GM21528 (cell line): ENCODE measurements around the gene MDP1.

Experiments used
- ATAC-seq: cut with Tn5 transposase; IDR thresholded peaks from one replicate; pipeline ENCODE4 v1.9.1; 2021; ENCODE audit warnings: mild to moderate bottlenecking, moderate library complexity; ENCODE audit not compliant: unreplicated experiment, low FRiP score

The MDP1 gene

DNA sequence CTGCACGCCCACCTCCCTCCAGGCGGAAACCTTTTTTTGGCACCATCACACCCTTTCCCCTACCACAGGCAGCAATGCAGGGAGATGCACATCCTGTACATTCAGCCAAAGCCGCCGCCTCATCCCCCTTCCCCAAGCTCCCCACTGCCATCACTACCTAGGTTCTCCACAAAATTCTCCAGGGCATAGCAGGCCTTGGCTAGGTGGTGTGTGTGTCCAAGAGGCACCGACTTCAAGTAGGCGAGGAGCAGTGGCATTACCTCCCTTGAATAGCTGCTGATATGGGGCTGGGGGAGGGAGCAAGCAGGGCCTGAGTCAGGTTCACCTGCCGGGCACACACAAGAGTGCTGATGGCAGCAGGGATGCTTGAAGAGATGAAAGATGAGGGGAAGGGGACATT, 30.8 kb downstream of the MDP1 start:
- ATAC-seq: no peak

DNA sequence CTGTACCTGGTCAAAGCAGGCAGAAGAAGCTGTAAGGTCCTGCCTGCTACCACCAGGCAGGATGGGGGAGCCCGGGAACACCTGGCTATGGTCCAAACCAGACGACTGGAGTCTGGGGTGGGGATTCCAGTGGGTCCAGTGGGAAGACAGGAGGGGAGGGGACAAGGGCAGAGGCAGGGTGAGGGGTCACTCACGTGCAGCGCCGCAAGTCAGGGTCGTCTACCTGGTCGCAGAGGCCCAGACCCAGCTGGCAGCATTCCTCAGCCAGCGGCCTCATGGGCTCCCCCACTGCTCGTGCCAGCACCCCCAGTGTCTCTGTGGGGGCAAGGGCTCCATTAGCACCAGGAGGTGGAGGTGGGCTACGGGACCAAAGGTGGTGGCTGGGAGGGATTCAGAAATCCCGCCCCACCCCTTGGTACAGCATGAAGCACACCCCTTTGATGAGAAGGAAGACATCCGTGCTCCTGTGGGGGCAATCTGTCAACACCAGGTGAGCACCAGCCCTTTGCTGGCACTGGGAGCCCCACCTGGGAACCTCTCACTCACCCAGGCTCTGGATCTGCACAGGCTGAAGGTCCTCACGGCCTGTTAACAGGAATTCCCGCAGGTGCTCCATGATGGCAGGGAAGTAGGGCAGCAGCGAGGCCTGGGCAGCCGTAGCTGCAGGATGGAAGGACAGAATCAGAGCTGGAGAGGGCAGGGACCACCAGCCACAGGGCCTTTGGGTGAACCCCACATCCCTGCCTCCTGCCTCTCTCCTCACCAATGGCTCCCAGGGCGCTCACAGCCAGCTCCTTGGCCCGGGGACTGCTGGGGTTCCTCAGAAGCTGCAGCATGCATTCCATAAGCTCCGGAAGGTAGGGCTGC, 31.5 kb downstream of the MDP1 start:
- ATAC-seq: no peak

DNA sequence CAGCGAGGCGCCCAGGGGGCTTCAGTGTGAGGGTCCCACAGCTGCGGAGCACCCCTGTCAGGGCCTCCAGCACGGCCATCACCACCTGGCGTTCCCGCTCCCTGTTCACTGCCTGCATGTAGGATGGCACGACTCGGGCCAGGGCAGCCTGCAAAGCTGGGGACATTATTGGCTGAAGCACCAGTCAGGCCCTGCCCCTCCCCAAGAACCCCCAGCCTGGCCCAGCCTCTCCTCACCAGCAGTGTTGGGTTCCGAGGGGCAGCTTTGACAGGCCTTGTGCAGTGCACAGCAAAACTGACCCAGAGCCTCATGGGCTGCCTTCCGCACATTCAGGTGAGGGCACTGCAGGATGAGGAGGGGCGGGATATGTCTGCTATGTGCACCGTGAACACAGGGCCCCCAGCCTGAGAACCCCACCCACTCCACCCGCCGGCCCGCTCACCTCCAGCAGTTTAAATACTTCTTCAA, 32.8 kb downstream of the MDP1 start:
- ATAC-seq: no peak

DNA sequence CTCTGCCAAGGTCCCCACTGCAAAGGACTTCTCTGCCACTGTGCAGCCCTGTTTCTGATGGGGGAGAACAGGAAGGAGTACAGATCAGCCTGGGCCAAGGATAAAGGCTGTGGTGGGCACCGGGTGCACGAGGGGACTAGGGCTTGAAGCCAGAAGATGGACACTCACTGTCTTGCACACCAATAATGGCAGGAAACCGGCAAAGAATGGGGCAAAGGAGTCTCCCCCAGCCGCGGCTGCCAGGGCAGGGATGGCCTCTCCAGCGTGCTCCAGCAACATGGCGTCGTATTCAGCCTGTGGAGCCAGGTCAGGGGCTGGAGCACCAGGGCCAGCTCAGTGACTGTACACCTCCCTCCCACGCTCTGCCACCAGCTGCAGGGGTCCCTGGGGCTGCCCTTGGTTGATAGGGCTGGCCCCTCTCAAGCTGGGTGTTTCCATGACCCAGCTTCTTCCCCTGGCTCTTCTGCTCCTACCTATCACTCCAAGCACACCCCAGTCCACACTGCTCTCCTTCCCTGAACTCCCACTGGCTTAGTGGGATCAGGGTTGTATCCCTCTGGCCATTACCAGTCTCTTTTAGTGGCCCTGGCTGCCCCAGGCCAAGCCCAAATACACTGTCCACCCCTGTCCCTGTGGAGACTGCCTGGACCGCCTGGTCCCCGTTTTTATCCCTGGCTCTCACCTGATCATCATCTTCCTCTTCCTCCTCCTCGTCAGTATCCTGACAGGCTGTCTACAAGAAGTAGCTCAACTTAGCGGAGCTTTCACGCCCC, 33.6 kb downstream of the MDP1 start:
- ATAC-seq: no peak

DNA sequence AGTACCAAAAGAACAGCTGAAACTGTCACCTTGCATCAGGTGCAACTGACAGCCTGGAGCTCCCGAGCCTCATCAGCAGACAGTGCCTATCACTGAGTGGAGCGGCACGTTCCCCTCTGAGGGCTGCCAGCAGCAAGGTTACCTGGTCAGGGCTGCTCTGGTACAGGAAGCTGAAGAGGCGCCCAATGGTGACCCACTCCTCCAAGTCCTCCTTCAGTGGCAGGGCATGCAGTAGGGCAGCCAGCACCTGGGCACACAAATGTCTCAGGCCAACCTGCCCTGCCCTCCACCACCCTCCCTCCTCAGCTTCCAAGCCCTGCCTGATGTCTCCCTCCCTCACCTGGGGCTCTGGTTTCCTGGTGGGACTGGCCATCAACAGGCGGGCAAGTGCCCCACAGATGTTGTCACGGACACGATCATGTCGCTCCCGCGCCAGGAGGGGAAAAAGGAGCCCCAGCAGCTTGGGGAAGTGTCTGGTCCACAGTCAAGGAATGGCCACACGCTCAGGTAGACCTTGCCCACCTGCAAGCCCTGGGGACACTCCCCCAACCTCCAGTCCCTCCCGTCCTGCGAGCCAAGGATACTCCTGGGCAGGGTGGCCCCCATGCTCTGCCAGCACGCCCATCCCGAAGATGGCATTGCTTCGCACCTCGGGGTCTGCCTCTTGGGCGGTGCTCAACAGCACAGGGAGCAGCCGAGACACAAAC, 34.3 kb downstream of the MDP1 start:
- ATAC-seq: no peak

DNA sequence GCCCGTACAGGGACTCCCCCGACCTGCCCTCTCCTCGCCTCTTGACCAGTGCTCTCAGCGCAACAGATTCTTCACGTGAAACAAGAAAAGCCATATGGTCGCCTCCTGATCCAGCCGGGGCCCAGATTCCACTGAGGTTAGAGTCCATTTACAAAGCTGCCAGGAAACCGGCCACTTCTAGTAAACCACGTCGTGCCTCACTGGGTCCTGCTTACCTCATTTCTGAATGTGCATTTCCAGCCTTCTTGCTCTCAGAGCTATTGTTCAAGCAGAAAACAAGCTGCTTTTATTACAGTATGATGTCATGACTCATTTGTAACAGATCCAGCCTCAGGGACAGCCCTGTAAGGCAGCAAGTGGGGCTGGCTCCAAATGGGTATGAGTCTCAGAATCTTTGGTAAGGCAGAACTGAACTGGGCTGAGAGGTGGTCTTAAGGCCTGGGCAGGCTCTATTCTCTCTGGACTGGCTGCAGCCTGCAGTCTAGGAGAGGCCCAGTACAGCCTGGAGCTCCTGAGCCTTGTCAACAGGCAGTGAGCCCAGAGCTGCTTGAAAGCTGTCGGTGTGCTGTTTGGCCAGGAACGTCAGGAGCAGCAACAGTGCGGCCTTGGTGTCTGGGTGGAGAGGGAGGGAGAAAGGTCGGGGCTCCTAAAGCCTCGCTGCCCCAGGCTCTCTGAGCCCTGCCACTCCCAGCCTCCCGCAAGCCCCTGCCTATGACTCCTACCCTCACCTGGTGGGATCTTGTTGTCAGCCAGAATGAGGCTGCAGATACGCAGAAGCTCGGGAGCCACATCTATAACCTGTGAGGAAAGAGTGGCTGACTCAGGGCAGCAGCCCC, 35.7 kb downstream of the MDP1 start:
- no peak for ATAC-seq

DNA sequence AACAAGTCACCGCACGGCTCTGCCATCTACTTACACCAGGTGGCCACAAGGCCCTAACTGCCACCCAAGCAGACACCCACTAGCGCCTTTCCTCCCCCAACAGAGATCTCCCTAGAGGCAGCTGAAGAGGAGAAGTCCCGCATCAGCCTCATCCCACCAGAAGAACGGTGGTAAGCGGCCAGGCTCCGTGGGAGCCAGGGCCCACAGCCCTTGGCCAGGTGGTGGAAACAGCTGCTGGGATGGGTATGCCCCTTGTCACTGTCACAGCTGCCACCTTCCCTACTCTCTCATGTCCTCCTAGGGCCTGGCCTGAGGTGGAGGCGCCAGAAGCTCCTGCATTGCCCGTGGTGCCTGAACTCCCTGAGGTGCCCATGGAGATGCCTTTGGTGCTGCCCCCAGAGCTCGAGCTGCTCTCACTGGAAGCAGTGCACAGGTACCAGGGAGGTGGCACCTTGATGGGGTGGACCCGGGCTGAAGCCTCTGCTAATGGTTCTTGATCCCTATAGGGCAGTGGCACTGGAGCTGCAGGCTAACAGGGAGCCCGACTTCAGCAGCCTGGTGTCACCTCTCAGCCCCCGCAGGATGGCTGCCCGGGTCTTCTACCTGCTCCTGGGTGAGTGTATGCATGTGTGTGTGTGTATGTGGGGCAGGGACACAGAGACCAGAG, 36.4 kb downstream of the MDP1 start:
- ATAC-seq: no peak

DNA sequence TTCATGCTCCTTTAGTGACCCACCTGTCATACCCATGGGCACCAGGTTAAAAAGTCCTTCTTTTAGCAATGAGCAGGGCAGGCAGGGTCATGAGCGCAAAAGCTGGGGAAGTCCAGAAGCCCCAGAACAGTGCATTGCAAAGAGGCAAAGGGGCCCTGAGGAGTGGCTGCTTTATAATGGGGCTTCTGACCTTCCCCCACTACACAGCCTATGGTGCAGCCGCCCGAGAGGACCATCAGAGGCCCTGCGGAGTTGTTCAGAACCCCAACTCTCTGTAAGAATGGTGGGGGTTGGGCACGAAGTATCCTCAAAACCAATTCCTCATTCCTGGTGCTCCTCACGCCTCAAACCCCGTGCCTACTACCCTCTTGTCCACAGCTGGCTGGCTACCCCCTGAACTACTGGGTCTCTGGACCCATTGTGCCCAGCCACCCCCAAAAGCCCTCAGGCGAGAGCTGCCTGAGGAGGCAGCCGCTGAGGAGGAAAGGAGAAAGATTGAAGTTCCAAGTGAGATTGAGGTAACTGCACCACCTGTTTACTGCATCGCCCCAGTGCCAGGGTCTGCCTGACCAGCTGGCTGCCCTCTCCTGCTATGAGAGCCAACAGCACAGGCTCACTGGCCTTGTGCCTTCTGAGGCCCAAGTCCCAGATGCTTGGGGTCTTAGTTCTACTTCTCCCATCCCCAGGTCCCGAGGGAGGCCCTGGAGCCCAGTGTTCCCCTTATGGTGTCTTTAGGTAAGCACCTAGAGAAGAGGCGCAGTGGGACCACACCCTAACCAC, 37.3 kb downstream of the MDP1 start:
- no peak for ATAC-seq

DNA sequence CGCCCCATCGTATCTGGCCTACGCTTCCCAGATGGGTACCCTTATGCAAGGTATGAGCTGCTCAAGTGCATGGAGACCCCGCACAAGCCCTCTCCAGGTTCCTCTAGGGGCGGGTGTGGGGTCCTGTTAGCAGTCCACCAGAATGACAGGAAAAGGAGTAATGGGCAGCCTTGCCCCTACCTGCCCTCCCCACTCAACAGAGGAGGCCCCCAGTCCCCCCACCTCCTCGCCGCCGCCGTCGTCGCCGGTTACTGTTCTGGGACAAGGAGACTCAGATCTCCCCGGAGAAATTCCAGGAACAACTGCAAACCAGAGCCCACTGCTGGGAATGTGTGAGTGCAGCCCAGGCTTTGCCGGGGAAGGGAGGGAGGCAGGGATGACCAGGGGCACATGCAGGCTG, 38.0 kb downstream of the MDP1 start:
- ATAC-seq: no peak

DNA sequence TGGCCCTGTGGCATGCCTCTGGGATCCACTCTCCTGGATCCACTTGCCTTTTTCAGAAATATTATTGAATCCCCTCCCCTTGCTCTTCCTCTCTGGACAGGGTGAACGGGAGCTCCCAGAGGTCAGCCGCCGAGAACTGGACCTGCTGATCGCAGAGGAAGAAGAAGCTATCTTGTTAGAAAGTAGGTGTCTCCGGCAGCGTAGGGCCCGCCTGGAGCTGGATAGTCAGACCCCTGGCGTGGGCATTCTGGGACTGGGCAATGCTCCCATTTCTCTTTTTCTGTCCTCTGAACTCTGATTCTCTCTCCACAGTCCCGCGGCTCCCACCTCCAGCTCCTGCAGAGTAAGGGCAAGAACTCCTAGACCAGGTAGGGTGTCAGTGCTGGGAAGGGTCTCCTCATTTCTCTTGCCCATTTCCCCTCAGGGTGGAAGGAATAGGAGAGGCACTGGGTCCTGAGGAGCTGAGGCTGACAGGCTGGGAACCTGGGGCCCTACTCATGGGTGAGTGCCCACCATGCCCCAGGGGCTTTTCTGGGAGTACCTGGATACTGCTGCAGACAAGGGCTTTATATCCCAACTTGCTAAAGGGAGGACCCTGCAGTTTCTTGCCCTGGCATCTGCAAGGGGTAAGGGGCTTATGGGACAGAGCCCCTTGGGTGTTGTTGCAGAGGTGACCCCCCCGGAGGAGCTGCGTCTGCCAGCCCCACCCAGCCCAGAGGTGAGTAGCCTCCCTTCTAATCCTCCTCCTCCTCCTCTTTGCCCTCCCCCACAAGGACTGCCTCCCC, 38.6 kb downstream of the MDP1 start:
- no peak for ATAC-seq

DNA sequence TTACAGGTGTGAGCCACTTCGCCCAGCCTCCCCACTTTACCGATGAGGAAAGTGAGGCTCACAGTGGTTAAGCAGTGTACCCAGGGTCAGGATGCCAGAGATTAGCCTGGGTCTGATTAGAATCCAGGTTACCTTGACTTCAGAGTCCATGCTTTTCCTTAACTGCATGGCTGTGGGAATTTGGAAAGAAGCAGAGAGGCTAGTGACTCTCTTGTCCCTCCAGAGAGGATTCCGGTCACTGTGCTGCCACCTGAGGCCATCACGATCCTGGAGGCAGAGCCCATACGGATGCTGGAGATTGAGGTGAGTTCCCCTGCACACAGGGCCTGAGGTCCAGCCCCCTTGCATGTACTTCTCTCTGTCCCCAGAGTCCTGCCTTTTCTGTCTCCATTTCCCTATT, 39.3 kb downstream of the MDP1 start:
- no peak for ATAC-seq

DNA sequence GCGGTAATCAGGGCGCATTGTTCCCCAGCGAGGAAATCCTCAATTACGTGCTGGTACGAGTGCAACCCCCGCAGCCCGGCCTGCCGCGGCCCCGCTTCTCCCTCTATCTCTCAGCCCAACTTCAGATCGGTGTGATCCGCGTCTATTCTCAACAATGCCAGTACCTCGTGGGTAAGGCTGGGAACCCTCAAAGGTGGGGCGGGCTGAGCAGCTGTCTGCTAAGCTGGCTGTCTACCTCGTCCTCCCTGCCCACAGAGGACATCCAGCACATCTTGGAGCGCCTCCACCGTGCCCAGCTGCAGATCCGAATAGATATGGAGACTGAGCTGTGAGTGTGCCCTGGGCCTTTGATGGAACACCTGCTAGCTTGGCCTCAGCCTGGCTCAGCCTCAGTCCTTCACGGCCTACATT, 43.0 kb downstream of the MDP1 start:
- no peak for ATAC-seq

DNA sequence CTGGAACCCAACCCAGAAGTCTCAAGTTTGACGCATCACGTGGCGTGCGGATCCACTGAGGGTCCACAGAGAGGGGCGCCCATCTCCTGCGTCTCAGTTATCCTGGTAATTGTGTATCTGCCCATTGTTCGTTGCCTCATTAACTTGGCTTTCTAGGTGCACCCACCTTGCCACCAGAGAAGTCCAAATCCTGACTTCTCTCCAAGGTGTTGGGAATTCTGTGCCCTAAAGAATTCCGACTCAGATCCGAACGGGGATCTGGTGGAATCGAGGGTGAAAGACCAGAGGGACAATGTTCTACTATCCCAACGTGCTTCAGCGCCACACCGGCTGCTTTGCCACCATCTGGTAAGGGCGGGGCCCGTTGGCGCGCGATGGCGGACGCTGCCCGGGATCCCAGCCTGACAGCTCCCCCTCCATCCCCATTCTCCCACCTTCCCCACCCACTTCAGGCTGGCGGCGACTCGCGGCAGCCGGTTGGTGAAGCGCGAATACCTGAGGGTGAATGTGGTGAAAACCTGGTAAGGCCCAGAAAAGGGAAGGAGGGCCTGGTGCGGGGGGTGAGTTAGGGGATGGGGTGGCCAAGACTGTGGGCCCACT, 43.5 kb downstream of the MDP1 start:
- ATAC-seq: no peak

DNA sequence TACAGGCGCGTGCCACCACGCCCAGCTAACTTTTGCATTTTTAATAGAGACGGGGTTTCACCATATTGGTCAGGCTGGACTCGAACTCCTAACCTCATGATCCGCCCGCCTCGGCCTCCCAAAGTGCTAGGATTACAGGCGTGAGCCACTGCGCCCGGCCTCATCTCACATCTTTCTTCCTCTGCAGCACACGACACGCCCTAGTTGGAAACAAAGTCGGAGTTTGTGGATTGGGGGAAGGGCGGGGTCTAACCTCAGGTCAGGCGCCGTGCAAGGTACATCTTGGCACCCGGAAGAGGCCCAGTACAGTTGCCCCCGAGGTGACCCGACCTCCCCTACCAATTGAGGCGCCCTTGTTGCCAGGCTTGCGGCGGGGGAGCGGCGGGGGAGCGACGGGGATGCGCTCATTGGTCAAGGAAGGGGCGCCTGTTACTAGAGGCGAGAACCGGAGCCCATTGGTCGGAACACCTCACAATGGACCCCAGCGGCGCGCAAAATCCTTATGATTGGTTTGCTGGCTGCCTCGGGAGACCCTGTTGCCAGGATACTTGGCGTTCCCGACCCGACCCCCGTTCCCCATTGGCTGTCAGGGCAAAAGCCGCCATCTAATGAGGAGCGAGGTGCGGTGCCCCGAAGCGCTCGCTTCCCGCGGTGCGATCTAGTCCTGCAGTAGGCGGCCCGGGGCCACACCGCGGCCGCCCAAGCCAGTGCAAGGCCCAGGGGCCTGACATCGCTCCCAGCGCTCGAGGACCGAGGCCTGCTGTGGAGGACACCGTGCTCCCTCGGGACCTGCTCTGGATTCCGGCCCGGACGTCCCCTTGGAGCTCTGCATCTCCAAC, 44.2 kb downstream of the MDP1 start, which contains the start of gene REC8:
Gene REC8, plus strand, starts transcription at position 659 of the 839 bp plus-strand sequence. CDS start 473 bp downstream, outside the sequence.
- peak; percentile 72 for ATAC-seq

DNA sequence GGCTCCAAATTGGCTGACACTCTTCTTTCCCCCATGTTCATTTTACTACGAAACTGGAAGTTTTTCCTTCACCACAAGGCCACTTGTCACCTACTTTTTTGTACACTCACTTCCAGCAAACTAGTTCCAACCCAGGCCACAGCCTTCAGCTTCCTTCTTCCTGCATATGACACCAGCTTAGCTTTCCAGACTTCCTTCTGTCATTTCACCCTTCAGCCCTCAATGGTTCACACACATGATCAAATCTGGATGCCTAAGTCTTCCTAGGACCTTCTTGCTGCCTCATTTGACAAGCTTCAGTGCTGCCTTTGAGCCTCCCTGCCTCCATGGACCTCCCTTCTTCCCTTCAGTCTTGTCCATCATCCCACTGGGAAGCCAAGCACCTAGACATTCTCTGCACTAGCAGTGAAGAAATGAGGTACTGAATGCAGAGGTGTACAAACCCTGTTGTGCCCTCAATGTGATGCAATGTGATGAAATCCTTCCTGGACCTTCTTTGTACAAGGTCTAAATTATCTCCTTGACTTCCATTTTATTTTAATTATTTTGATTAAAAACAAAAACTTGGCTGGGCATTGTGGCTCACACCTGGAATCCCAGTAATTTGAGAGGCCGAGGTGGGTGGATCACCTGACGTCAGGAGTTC, 48.3 kb downstream of the MDP1 start:
- ATAC-seq: no peak

DNA sequence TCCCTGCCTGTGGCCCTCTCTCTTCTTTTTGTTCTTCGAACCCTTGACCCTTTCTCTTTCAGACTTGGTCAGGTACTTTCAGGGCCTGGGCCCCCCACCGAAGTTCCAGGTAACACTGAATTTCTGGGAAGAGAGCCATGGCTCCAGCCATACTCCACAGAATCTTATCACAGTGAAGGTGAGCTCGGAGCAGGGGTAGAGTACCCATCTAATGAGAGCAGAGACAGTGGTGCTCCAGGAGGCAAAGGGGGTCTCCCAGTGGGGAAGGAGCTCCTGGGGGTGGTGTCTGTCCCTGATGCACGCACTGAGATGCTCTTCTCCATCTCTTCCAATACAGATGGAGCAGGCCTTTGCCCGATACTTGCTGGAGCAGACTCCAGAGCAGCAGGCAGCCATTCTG, 50.1 kb downstream of the MDP1 start:
- ATAC-seq: no peak
